ENCODE results near the gene CHRNA4.

DNA sequence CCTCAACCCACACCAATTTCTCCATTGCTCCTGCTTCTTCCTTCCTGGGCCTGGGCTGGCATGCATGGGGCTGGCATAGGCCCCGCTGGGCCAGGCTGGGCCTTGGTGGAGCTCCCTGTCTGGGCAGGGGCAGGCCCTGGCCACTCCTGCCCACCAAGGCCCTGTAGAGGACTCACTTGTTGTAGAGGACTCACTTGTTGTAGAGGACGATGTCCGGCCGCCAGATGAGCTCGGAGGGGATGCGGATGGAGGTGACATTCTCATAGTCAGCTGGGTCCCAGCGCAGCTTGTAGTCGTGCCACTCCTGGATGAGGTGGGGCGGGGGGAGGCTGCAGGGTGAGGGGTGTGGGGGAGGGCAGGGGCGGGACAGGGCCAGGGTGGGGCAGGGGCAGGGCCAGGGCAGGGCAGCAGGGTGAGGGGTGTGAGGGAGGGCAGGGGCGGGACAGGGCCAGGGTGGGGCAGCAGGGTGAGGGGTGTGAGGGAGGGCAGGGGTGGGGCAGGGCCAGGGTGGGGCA is 5.3 kb downstream of the CHRNA4 start:
- no peak for TF ChIP-seq CTCF (IDR thresholded peaks at IDR 0.05)
- TF ChIP-seq POLR2A (IDR thresholded peaks at IDR 0.05), result no peak

All from testis (tissue), 2 donors.